Retinal pigment epithelial cell (primary cell): Measurements from ENCODE around the gene NPAS3.

Experiments
- DNase-seq: peaks from one replicate; pipeline ENCODE4 v3.0.0-alpha.2; 2010; ENCODE audit warnings: low read depth
- H3K4me3 ChIP-seq: 2 replicates; pipeline ENCODE4 v1.5.1; 2011; ENCODE audit warnings: mild to moderate bottlenecking, low read length, control low read depth, moderate library complexity
- CTCF ChIP-seq: conservative IDR thresholded peaks from 2 replicates; pipeline ENCODE4 v1.5.1; 2011; ENCODE audit warnings: low read depth, low read length, control low read depth, inconsistent platforms

NPAS3 gene

GRCh38 chr14:33056213-33056612, 117.5 kb downstream of the NPAS3 start:
- TF ChIP-seq CTCF = no peak
- DNase-seq = no peak
- no peak overlapping the region for H3K4me3 ChIP-seq

GRCh38 chr14:33057585-33057984, 118.9 kb downstream of the NPAS3 start:
- DNase-seq = no peak
- no peak overlapping the region for H3K4me3 ChIP-seq
- no peak for TF ChIP-seq CTCF

GRCh38 chr14:33061667-33062325, 123.1 kb downstream of the NPAS3 start:
- no peak overlapping the region for H3K4me3 ChIP-seq
- TF ChIP-seq CTCF = no peak
- no peak for DNase-seq

GRCh38 chr14:33062476-33062875, 123.8 kb downstream of the NPAS3 start:
- TF ChIP-seq CTCF = no peak

GRCh38 chr14:33062881-33063280, 124.2 kb downstream of the NPAS3 start:
- TF ChIP-seq CTCF = no peak
- DNase-seq = no peak
- no peak overlapping the region for H3K4me3 ChIP-seq

More at GRCh38 chr14:33062476-33062875, 123.8 kb downstream of the NPAS3 start:
- no peak for DNase-seq
- no peak overlapping the region for H3K4me3 ChIP-seq

- no peak overlapping the region for H3K4me3 ChIP-seq
- no peak for DNase-seq
- no peak for TF ChIP-seq CTCF
Measured at GRCh38 chr14:33063521-33063920, 124.8 kb downstream of the NPAS3 start.

GRCh38 chr14:33065634-33066033, 127.0 kb downstream of the NPAS3 start:
- no peak for DNase-seq
- no peak for TF ChIP-seq CTCF
- no peak overlapping the region for H3K4me3 ChIP-seq
